Large intestine (tissue), 3 donors: ENCODE results near the gene DAAM1. TPM values are rescaled to one million over a fixed set of nuclear protein-coding genes. Genes with fewer than 3 reads are reported as not detected.

Experiments
- DNase-seq, 2 donors: peaks; one replicate each; pipeline versions ENCODE4 v3.0.0 to v3.0.0-alpha.2; 2013
- H3K27ac ChIP-seq: one replicate; pipeline ENCODE4 v1.5.1; 2013; ENCODE audit warnings: low read length
- H3K27me3 ChIP-seq: 2 replicates; pipeline ENCODE4 v1.6.1; 2013; ENCODE audit warnings: low read length; ENCODE audit not compliant: control insufficient read depth, insufficient read depth
- H3K36me3 ChIP-seq: 2 replicates; pipeline ENCODE4 v1.6.1; 2013; ENCODE audit warnings: low read length; ENCODE audit not compliant: control insufficient read depth, insufficient read depth
- H3K4me1 ChIP-seq: one replicate; pipeline ENCODE4 v1.6.1; 2013; ENCODE audit warnings: low read length; ENCODE audit not compliant: control insufficient read depth, insufficient read depth
- H3K4me3 ChIP-seq: one replicate; pipeline ENCODE4 v1.5.1; 2013; ENCODE audit warnings: low read length
- H3K9me3 ChIP-seq: one replicate; pipeline ENCODE4 v1.6.1; 2013; ENCODE audit warnings: mild to moderate bottlenecking, low read depth, low read length, moderate library complexity; ENCODE audit not compliant: control insufficient read depth
- WGBS: methylation state at CpG from one replicate; pipeline ENCODE4 v1.1.5; 2013; ENCODE audit warnings: low lambda C conversion rate; ENCODE audit not compliant: insufficient coverage; 5-methylcytosine and 5-hydroxymethylcytosine counted together
- polyA plus RNA-seq: library from polyadenylated mRNA; unstranded; fragments of 120-200 nt; gene quantifications from one replicate; pipeline ENCODE4 v1.2.1, GENCODE V29; 2013

DAAM1 gene
- polyA plus RNA-seq, 1 donor: 37.9 TPM

GRCh38 chr14:59294662-59294992, 106.2 kb downstream of the DAAM1 start:
- Histone ChIP-seq H3K4me1 (no peaks in the 10 kb centered on the region), H3K4me3 (no peak overlapping the region), H3K36me3 (peaks cover 26% of the 10 kb centered on the region), H3K9me3 (no peaks in the 10 kb centered on the region), H3K27ac (no peak overlapping the region), H3K27me3 (no peaks in the 10 kb centered on the region)
- DNase-seq: no peak
- no CpG with 5 or more reads among the region's 1 CpG for WGBS

GRCh38 chr14:59295951-59296350, 107.5 kb downstream of the DAAM1 start:
- H3K4me3 ChIP-seq: no peak overlapping the region
- no peak overlapping the region for H3K27ac ChIP-seq
- H3K36me3 ChIP-seq: peaks cover 22% of the 10 kb centered on the region
- no peaks in the 10 kb centered on the region for H3K27me3 ChIP-seq
- no peaks in the 10 kb centered on the region for H3K9me3 ChIP-seq
- no peaks in the 10 kb centered on the region for H3K4me1 ChIP-seq
- no peak for DNase-seq

GRCh38 chr14:59296508-59296907, 108.0 kb downstream of the DAAM1 start:
- no peak overlapping the region for H3K4me3 ChIP-seq
- 80% methylated on average over 1 of the region's 2 CpGs for WGBS
- no peaks in the 10 kb centered on the region for H3K4me1 ChIP-seq
- H3K9me3 ChIP-seq: no peaks in the 10 kb centered on the region
- no peak overlapping the region for H3K27ac ChIP-seq
- DNase-seq: no peak
- H3K27me3 ChIP-seq: no peaks in the 10 kb centered on the region
- H3K36me3 ChIP-seq: peaks cover 17% of the 10 kb centered on the region

DNA sequence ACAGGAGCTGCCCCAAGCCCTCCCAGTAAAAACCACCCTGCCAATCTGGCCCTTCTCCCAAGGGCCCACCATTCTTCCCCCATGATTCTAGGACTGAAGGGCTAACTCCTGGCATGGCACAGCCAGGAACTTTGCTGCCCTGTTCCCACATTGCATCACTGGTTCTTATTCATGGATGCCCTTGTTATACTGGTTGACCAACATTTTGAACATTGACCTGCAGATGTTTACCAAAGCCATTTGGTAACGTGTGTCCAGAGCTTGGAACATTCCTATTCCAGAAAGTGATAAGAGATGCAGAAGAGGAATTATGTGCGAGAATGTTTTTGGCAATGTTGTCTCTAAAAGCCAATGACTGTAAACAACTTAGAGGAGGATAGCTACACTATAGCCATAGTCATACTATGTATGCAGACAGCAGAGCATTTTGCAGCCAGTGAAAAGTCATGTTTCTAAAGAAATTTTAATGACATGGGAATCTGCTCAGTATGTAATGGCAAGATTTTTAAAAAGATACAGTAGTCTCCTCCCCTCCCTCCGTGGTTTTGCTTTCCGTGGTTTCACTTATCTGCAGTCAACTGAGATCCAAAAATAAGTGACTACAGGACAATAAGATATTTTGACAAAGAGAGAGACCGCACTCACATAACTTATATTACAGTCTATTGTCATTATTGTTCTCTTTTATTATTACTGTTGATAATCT, 108.8 kb downstream of the DAAM1 start:
- no peaks in the 10 kb centered on the region for H3K4me1 ChIP-seq
- no peak overlapping the region for H3K27ac ChIP-seq
- no peak overlapping the region for H3K4me3 ChIP-seq
- no peaks in the 10 kb centered on the region for H3K9me3 ChIP-seq
- no peaks in the 10 kb centered on the region for H3K27me3 ChIP-seq
- no peak for DNase-seq
- H3K36me3 ChIP-seq: peaks cover 10% of the 10 kb centered on the region
- 62% methylated on average over 3 of the region's 5 CpGs for WGBS

DNA sequence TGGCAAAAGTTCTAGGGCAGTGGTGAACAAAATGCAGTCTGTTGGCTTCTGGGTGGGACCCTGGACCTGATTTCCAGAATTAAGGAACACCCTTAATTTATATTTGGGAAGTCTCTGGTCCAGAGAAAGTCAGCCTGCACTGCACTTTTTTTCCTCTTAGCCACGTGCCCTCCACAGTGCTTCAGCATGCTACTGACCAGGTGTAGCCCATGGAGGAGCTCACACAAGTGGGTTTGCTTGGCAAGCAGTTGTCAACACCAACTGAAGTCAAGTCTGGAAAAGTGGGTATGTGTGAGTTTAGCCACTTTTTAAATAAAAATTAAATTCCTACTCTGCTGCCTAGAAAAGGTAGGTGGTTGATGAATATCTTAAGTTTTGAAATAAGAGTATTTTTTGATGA, 111.3 kb downstream of the DAAM1 start:
- no peaks in the 10 kb centered on the region for H3K4me1 ChIP-seq
- peaks cover 5% of the 10 kb centered on the region for H3K36me3 ChIP-seq
- H3K9me3 ChIP-seq: no peaks in the 10 kb centered on the region
- WGBS: no CpG with 5 or more reads among the region's 1 CpG
- H3K27me3 ChIP-seq: no peaks in the 10 kb centered on the region
- H3K4me3 ChIP-seq: no peak overlapping the region
- DNase-seq: no peak
- no peak overlapping the region for H3K27ac ChIP-seq

- DNase-seq: no peak
- WGBS: no CpG with 5 or more reads among the region's 6 CpGs
- H3K27ac ChIP-seq: no peak overlapping the region
Measured at GRCh38 chr14:59301354-59301753, 112.9 kb downstream of the DAAM1 start.

GRCh38 chr14:59302313-59302712, 113.8 kb downstream of the DAAM1 start:
- no CpG with 5 or more reads among the region's 2 CpGs for WGBS
- H3K9me3 ChIP-seq: no peaks in the 10 kb centered on the region
- peaks cover 13% of the 10 kb centered on the region for H3K4me1 ChIP-seq
- no peak overlapping the region for H3K4me3 ChIP-seq
- H3K27ac ChIP-seq: no peak overlapping the region
- peaks cover 2% of the 10 kb centered on the region for H3K36me3 ChIP-seq
- no peaks in the 10 kb centered on the region for H3K27me3 ChIP-seq
- no peak for DNase-seq

More at GRCh38 chr14:59301354-59301753, 112.9 kb downstream of the DAAM1 start:
- no peaks in the 10 kb centered on the region for H3K27me3 ChIP-seq
- no peak overlapping the region for H3K4me3 ChIP-seq
- peaks cover 2% of the 10 kb centered on the region for H3K36me3 ChIP-seq
- no peaks in the 10 kb centered on the region for H3K9me3 ChIP-seq
- peaks cover 8% of the 10 kb centered on the region for H3K4me1 ChIP-seq

- Histone ChIP-seq H3K4me1 (peaks cover 13% of the 10 kb centered on the region), H3K36me3 (peaks cover 2% of the 10 kb centered on the region), H3K9me3 (no peaks in the 10 kb centered on the region), H3K27ac (no peak overlapping the region), H3K27me3 (no peaks in the 10 kb centered on the region), H3K4me3 (no peak overlapping the region)
- no peak for DNase-seq
- WGBS: no CpG with 5 or more reads among the region's 2 CpGs
Measured at GRCh38 chr14:59303216-59303615, 114.7 kb downstream of the DAAM1 start.

DNA sequence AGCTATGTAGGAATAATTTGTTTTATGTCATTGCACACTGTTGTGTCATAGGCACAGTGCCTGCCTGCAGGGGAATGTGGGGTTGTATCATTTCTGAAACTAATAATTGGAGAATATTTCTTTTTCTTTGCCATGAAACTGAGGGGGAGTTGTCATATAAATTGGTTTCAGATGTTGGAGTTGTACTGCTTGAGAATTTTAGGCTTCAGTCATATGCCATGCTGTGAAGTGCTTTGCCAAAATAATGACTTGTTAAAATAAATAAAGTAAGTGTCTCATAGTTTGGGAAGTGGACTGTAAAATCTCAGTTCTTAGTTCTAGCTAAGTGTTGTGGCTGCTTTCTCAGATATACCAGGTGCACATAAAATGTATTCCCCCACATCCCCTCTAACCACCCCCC, 116.8 kb downstream of the DAAM1 start:
- H3K4me3 ChIP-seq: no peak overlapping the region
- no peak overlapping the region for H3K27ac ChIP-seq
- DNase-seq: no peak
- H3K9me3 ChIP-seq: no peaks in the 10 kb centered on the region
- no peaks in the 10 kb centered on the region for H3K27me3 ChIP-seq
- H3K36me3 ChIP-seq: no peaks in the 10 kb centered on the region
- peaks cover 13% of the 10 kb centered on the region for H3K4me1 ChIP-seq

DNA sequence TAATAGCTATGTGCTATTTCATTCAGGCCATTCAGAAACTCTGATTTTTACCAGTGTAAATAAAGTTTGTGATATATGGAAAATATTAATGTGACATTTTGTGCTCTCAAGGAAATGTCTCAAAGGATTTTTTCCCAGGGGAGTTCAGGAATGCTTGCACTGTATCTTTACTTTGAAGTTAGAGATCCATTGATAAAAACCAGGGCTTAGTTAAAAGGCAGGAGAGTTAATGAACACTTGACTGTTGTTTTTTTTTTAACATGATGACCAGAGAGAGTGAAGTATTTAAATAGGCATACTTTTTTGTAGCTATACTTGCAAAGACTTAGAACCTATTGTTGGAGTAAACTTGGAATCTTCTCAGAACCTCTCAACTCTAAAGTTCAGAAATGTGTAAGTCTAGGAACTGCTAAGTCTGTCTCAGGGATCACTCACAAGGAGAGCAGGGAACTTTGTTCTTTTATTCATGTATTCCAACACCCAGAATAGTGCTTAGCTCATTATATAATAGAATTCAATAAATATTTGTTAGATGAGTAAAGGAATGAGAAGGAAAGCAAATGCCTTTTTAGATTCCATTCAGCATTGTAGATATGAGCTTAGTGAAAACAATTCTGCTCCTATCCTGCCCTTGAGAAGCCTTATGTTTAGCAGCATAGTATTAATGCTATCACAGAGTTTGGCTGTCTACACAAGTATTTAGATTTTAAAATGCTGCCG, 117.5 kb downstream of the DAAM1 start:
- Histone ChIP-seq H3K4me3 (no peak overlapping the region), H3K4me1 (peaks cover 15% of the 10 kb centered on the region), H3K27me3 (no peaks in the 10 kb centered on the region), H3K27ac (peak overlapping the region; percentile 31), H3K9me3 (no peaks in the 10 kb centered on the region), H3K36me3 (no peaks in the 10 kb centered on the region)
- no peak for DNase-seq
- no CpG with 5 or more reads among the region's 1 CpG for WGBS

GRCh38 chr14:59306775-59307174, 118.3 kb downstream of the DAAM1 start:
- H3K4me3 ChIP-seq: no peak overlapping the region
- no peaks in the 10 kb centered on the region for H3K36me3 ChIP-seq

More at GRCh38 chr14:59306775-59307174, 118.3 kb downstream of the DAAM1 start:
- no peaks in the 10 kb centered on the region for H3K9me3 ChIP-seq
- no peaks in the 10 kb centered on the region for H3K27me3 ChIP-seq
- peaks cover 15% of the 10 kb centered on the region for H3K4me1 ChIP-seq
- H3K27ac ChIP-seq: peak overlapping the region; percentile 18
- DNase-seq: no peak
- WGBS: no CpG with 5 or more reads among the region's 1 CpG
